SU-DHL-6 (cell line): ENCODE measurements around the gene RETREG1.

Source experiments
- CTCF ChIP-seq: fragments of 200-600 bp; sonication (generic); IDR thresholded peaks from one replicate; pipeline ENCODE4 v1.5.1; 2017; ENCODE audit warnings: antibody characterized with exemption, mild to moderate bottlenecking, low read length, moderate library complexity; ENCODE audit not compliant: insufficient read depth, poor library complexity, severe bottlenecking
- EZH2phosphoT487 ChIP-seq: fragments of 200-600 bp; sonication (generic), shearing (Covaris generic); conservative IDR thresholded peaks from 2 replicates; pipeline ENCODE4 v1.6.1; 2018; ENCODE audit warnings: mild to moderate bottlenecking, antibody characterized with exemption, low read length, moderate library complexity, mixed read lengths

- TF ChIP-seq CTCF = no peak
- TF ChIP-seq EZH2phosphoT487 = no peak
Observed at GRCh38 chr5:16477541-16477940, 139.3 kb downstream of the RETREG1 start.
